ENCODE measurements around the gene ABAT.
"Not testable (repeated sequence)": the region's sequence is repeated elsewhere in the genome, so short reads cannot be mapped to it uniquely, and the experiment has no call there.

GRCh38 chr16:8748944-8749343, 74.5 kb downstream of the ABAT start:
- not testable (repeated sequence) for TF ChIP-seq CTCF, POLR2A (IDR thresholded peaks at IDR 0.05)
